ENCODE data around the gene PFDN2.

PFDN2 gene

DNA sequence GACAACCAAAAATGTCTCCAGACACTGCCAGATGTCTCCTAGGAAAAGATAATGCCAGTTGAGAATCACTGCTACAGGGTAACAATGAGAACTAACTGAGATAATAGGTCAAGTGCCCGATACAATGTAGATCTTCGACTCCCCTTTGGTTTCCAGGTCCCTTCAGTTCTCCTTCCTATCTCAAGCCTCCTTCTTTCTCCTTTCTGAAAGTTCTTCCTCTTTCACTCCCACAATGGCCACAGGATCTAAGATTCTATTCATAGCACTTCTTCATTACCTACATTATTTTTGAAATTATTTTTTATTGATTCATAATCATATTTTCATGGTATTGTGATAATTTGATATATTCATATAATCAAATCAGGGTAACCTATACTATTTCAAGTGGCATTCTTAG lies 6.3 kb downstream of the PFDN2 start:
- no peak overlapping the region for H3K27ac ChIP-seq (ENCODE audit: low read depth, low read length, poor library complexity, severe bottlenecking)
- no peaks in the 10 kb centered on the region for H3K27me3 ChIP-seq (ENCODE audit: insufficient read depth, low read length)
- no peaks in the 10 kb centered on the region for H3F3A ChIP-seq (ENCODE audit: insufficient read depth, low read length)
- H3K4me2 ChIP-seq (ENCODE audit: low read length) = no peak overlapping the region
- peaks cover 84% of the 10 kb centered on the region for H3K79me2 ChIP-seq (ENCODE audit: insufficient read depth, low read length)
- H2AFZ ChIP-seq (ENCODE audit: low read length) = no peak overlapping the region
- no peak overlapping the region for H3K4me3 ChIP-seq (ENCODE audit: low read depth, low read length, poor library complexity, severe bottlenecking)
- H3K9me2 ChIP-seq (ENCODE audit: low read depth, low read length) = no peaks in the 10 kb centered on the region
- H4K20me1 ChIP-seq (ENCODE audit: insufficient read depth, low read length) = no peaks in the 10 kb centered on the region
- H3K36me3 ChIP-seq (ENCODE audit: insufficient read depth, low read length) = peaks cover 48% of the 10 kb centered on the region
- H3K9ac ChIP-seq (ENCODE audit: low read length) = no peak overlapping the region
- H3K4me1 ChIP-seq (ENCODE audit: insufficient read depth, low read length, severe bottlenecking) = peaks cover 32% of the 10 kb centered on the region
- no peaks in the 10 kb centered on the region for H3K9me3 ChIP-seq (ENCODE audit: low read length)
- TF ChIP-seq EZH2 (IDR thresholded peaks at IDR 0.05; ENCODE audit: borderline replicate concordance, low read length) (no peak), CTCF (IDR thresholded peaks at IDR 0.05; ENCODE audit: low read length) (no peak)

- H2AFZ ChIP-seq (ENCODE audit: low read length) = no peak overlapping the region
- H3K9ac ChIP-seq (ENCODE audit: low read length) = no peak overlapping the region
- H3K27me3 ChIP-seq (ENCODE audit: insufficient read depth, low read length) = no peaks in the 10 kb centered on the region
- H3K4me1 ChIP-seq (ENCODE audit: insufficient read depth, low read length, severe bottlenecking) = peaks cover 28% of the 10 kb centered on the region
- no peaks in the 10 kb centered on the region for H3F3A ChIP-seq (ENCODE audit: insufficient read depth, low read length)
- TF ChIP-seq EZH2 (IDR thresholded peaks at IDR 0.05; ENCODE audit: borderline replicate concordance, low read length) = no peak
- H3K9me2 ChIP-seq (ENCODE audit: low read depth, low read length) = no peaks in the 10 kb centered on the region
- peaks cover 84% of the 10 kb centered on the region for H3K79me2 ChIP-seq (ENCODE audit: insufficient read depth, low read length)
- no peaks in the 10 kb centered on the region for H3K9me3 ChIP-seq (ENCODE audit: low read length)
- H3K4me2 ChIP-seq (ENCODE audit: low read length) = no peak overlapping the region
- no peak overlapping the region for H3K4me3 ChIP-seq (ENCODE audit: low read depth, low read length, poor library complexity, severe bottlenecking)
- no peak overlapping the region for H3K27ac ChIP-seq (ENCODE audit: low read depth, low read length, poor library complexity, severe bottlenecking)
- H4K20me1 ChIP-seq (ENCODE audit: insufficient read depth, low read length) = no peaks in the 10 kb centered on the region
- peaks cover 48% of the 10 kb centered on the region for H3K36me3 ChIP-seq (ENCODE audit: insufficient read depth, low read length)
Observed at GRCh38 chr1:161111117-161111516, 6.7 kb downstream of the PFDN2 start.

- Histone ChIP-seq H3K4me1 (ENCODE audit: insufficient read depth, low read length, severe bottlenecking) (no peaks in the 10 kb centered on the region), H2AFZ (ENCODE audit: low read length) (no peak overlapping the region), H3K9me3 (ENCODE audit: low read length) (no peaks in the 10 kb centered on the region)
Observed at GRCh38 chr1:161106431-161106830, 11.4 kb downstream of the PFDN2 start.

More at GRCh38 chr1:161106431-161106830, 11.4 kb downstream of the PFDN2 start:
- no peak overlapping the region for H3K27ac ChIP-seq (ENCODE audit: low read depth, low read length, poor library complexity, severe bottlenecking)
- no peaks in the 10 kb centered on the region for H3F3A ChIP-seq (ENCODE audit: insufficient read depth, low read length)
- H3K27me3 ChIP-seq (ENCODE audit: insufficient read depth, low read length) = no peaks in the 10 kb centered on the region
- peaks cover 50% of the 10 kb centered on the region for H3K79me2 ChIP-seq (ENCODE audit: insufficient read depth, low read length)
- H3K4me3 ChIP-seq (ENCODE audit: low read depth, low read length, poor library complexity, severe bottlenecking) = no peak overlapping the region
- no peaks in the 10 kb centered on the region for H4K20me1 ChIP-seq (ENCODE audit: insufficient read depth, low read length)
- H3K9ac ChIP-seq (ENCODE audit: low read length) = no peak overlapping the region
- no peak overlapping the region for H3K4me2 ChIP-seq (ENCODE audit: low read length)
- TF ChIP-seq CTCF (IDR thresholded peaks at IDR 0.05; ENCODE audit: low read length) = no peak
- no peak for TF ChIP-seq EZH2 (IDR thresholded peaks at IDR 0.05; ENCODE audit: borderline replicate concordance, low read length)
- no peaks in the 10 kb centered on the region for H3K9me2 ChIP-seq (ENCODE audit: low read depth, low read length)
- H3K36me3 ChIP-seq (ENCODE audit: insufficient read depth, low read length) = peaks cover 55% of the 10 kb centered on the region
